Ovary (tissue), 9 donors: ENCODE measurements around the gene ARMC2. TPM values are rescaled to one million over a fixed set of nuclear protein-coding genes. Genes with fewer than 3 reads are reported as not detected.

Experiments
- DNase-seq, 5 donors: peaks; one replicate each; pipeline ENCODE4 v3.0.0-alpha.2; 2019 to 2020
- H3K27ac ChIP-seq, 2 donors: fragments of 200-600 bp; one replicate each; pipeline versions ENCODE4 v1.5.1 to v1.8.0; 2019 to 2022
- H3K27me3 ChIP-seq: fragments of 200-600 bp; one replicate; pipeline ENCODE4 v1.8.0; 2022
- H3K36me3 ChIP-seq: fragments of 200-600 bp; sonication (generic); one replicate; pipeline ENCODE4 v1.5.1; 2019
- H3K4me1 ChIP-seq: one replicate; pipeline ENCODE4 v1.8.1; 2013; ENCODE audit warnings: mild to moderate bottlenecking, moderate library complexity; ENCODE audit not compliant: insufficient read depth
- H3K4me3 ChIP-seq: fragments of 200-600 bp; sonication (generic); one replicate; pipeline ENCODE4 v1.5.1; 2017
- H3K9me3 ChIP-seq, 2 donors: fragments of 200-600 bp in 1 of 2; sonication (generic) in 1 of 2; one replicate each; pipeline versions ENCODE4 v1.5.1 to v1.8.1; 2013 to 2019; ENCODE audit warnings: mild to moderate bottlenecking in 1 of 2, moderate library complexity in 1 of 2
- CTCF ChIP-seq, 3 donors: fragments of 450-650 bp in 2 of 3; fragments of 200-600 bp in 1 of 3; IDR thresholded peaks; one replicate each; pipeline versions ENCODE4 v1.5.1 to v1.8.0; 2016 to 2022; ENCODE audit warnings: antibody characterized with exemption in 3 of 3, mild to moderate bottlenecking in 1 of 3
- EP300 ChIP-seq: sonication (generic); formaldehyde crosslinking; IDR thresholded peaks from one replicate; pipeline ENCODE4 v1.6.1; 2017; ENCODE audit warnings: antibody characterized with exemption
- POLR2A ChIP-seq: fragments of 450-650 bp; IDR thresholded peaks from one replicate; pipeline ENCODE4 v1.6.1; 2017; ENCODE audit warnings: antibody characterized with exemption, mild to moderate bottlenecking, moderate library complexity
- WGBS, 3 donors: extraction: QIAGEN DNeasy Blood & Tissue Kit in 1 of 3; methylation state at CpG; one replicate each; pipeline versions ENCODE4 v1.1.5 to v1.1.7; 2013 to 2017; 5-methylcytosine and 5-hydroxymethylcytosine counted together
- intact Hi-C, 4 donors: fragments of 100-400 bp; cut with DNase I; formaldehyde crosslinking; loops; one replicate each; pipeline versions ENCODE4 v1.11.0 to v1.15.1; 2022 to 2023
- polyA plus RNA-seq, 2 donors: library from polyadenylated mRNA; stranded (reverse); fragments of 200-250 nt in 1 of 2; fragments of 350-450 nt in 1 of 2; fragmentation: Illumina TruSeq in 1 of 2; extraction: RNeasy Lipid Tissue Mini Kit (QIAGEN cat#74804) in 1 of 2; gene quantifications; one replicate each; pipeline ENCODE4 v1.2.3, GENCODE V29; 2013 to 2014
- total RNA-seq, 7 donors: library from RNA; depleted of rRNA in 2 of 7; stranded (reverse); fragments of >200 nt in 2 of 7; fragmentation: NEBNext Ultra II Directional in 3 of 7; extraction: Animal tissue kit (Norgen Biotek cat#: 25700) in 3 of 7; gene quantifications; one replicate each; pipeline versions ENCODE4 v1.1.0 to v1.2.4, GENCODE V29; 2016 to 2023
- donor health status: DM: no; HTN: no; CAD: no; lungs with moderate emphysema.
- donor health status: DM: no; HTN: no; CAD: no.
- donor health status: Bipolar disorder and iron deficiency.
- donor health status: DM: yes; HTN: yes; CAD: no.
- donor health status: DM: no; HTN: no; CAD: no.
- donor health status: DM: yes; HTN: yes; CAD: no.

Gene ARMC2
- total and polyA plus RNA-seq, 9 donors: 3.2 to 14.7 (median 9.2) TPM

- intact Hi-C loops: no loop called here
- no peak overlapping the region for H3K27ac ChIP-seq
- TF ChIP-seq EP300: no peak
- TF ChIP-seq POLR2A: no peak
- TF ChIP-seq CTCF (IDR thresholded peaks at IDR 0.05): no peak
- 95 to 99% (median 96%) methylated on average over 2 of the region's 2 CpGs for WGBS, 3 donors
- no peaks in the 10 kb centered on the region for H3K27me3 ChIP-seq
- no peaks in the 10 kb centered on the region for H3K9me3 ChIP-seq
- H3K4me3 ChIP-seq: no peak overlapping the region
- H3K4me1 ChIP-seq: peaks cover 3% of the 10 kb centered on the region
- no peaks in the 10 kb centered on the region for H3K36me3 ChIP-seq
- DNase-seq: no peak
These were observed 30.7 kb downstream of the ARMC2 start for GRCh38 chr6:108878942-108879341.

- H3K9me3 ChIP-seq: no peaks in the 10 kb centered on the region
- no peak for DNase-seq
- H3K27ac ChIP-seq: no peak overlapping the region
- H3K27me3 ChIP-seq: no peaks in the 10 kb centered on the region
- TF ChIP-seq CTCF (IDR thresholded peaks at IDR 0.05) (no peak), EP300 (no peak), POLR2A (no peak)
- intact Hi-C loops: no loop called here
- no peaks in the 10 kb centered on the region for H3K36me3 ChIP-seq
- no peak overlapping the region for H3K4me3 ChIP-seq
- no peaks in the 10 kb centered on the region for H3K4me1 ChIP-seq
- WGBS, 3 donors: 79 to 90% (median 89%) methylated on average over 1 of the region's 1 CpG
These were observed 35.0 kb downstream of the ARMC2 start for GRCh38 chr6:108883172-108883571.

GRCh38 chr6:108884211-108885059 lies 36.2 kb downstream of the ARMC2 start:
- no peaks in the 10 kb centered on the region for H3K4me1 ChIP-seq
- DNase-seq: no peak
- intact Hi-C loops: no loop called here
- no peaks in the 10 kb centered on the region for H3K36me3 ChIP-seq
- no peaks in the 10 kb centered on the region for H3K27me3 ChIP-seq
- no peak for TF ChIP-seq CTCF (IDR thresholded peaks at IDR 0.05)
- no peak for TF ChIP-seq EP300
- no peak overlapping the region for H3K4me3 ChIP-seq
- 79 to 94% (median 91%) methylated on average over 9 of the region's 9 CpGs for WGBS, 3 donors
- no peak overlapping the region for H3K27ac ChIP-seq
- no peaks in the 10 kb centered on the region for H3K9me3 ChIP-seq

GRCh38 chr6:108888052-108888451 lies 39.8 kb downstream of the ARMC2 start:
- H3K4me1 ChIP-seq: no peaks in the 10 kb centered on the region
- intact Hi-C loops: no loop called here

More at GRCh38 chr6:108888052-108888451, 39.8 kb downstream of the ARMC2 start:
- 86 to 91% (median 90%) methylated on average over 6 of the region's 6 CpGs for WGBS, 3 donors
- no peak overlapping the region for H3K4me3 ChIP-seq
- H3K36me3 ChIP-seq: no peaks in the 10 kb centered on the region
- no peak for TF ChIP-seq POLR2A
- no peak for TF ChIP-seq EP300
- no peak for TF ChIP-seq CTCF (IDR thresholded peaks at IDR 0.05)
- H3K27ac ChIP-seq: no peak overlapping the region
- H3K27me3 ChIP-seq: no peaks in the 10 kb centered on the region
- no peak for DNase-seq
- no peaks in the 10 kb centered on the region for H3K9me3 ChIP-seq
